Measurements from ENCODE around the gene RASA4B.

DNA sequence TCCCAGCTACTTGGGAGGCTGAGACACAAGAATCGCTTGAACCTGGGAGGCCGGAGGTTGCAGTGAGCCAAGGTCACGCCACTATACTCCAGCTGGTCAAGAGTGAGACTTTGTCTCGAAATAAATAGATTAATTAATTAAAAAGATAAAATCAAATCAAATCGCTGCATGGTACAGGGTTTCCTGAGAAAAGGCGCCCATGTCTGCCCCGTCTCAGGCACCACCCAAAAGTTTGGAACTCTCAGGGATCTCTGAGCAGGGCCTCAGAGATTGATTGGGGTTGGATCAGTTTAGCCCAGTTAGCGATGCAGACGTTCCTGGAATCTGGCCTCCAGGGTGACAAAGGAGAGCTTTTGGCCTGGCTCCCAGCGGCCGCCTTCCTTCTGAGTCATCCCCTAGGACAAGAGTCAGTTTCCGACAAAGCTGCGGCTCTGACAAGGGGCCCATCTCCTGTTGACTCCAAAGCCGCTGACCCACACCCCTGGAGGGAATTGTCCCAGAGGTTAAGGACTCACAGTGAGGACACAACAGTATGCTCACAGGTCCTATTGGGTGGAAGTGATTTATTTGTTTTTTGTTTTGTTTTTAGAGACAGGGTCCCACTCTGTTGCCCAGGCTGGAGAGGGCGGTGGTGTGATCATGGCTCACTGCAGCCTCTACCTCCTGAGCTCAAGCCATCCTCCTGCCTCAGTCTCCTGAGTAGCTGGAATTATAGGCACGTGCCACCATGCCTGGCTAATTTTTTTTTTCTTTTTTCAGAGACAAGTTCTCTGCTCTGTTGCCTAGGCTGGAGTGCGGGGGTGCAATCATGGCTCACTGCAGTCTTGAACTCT, 77.4 kb downstream of the RASA4B start:
- TF ChIP-seq, protein P1, sequence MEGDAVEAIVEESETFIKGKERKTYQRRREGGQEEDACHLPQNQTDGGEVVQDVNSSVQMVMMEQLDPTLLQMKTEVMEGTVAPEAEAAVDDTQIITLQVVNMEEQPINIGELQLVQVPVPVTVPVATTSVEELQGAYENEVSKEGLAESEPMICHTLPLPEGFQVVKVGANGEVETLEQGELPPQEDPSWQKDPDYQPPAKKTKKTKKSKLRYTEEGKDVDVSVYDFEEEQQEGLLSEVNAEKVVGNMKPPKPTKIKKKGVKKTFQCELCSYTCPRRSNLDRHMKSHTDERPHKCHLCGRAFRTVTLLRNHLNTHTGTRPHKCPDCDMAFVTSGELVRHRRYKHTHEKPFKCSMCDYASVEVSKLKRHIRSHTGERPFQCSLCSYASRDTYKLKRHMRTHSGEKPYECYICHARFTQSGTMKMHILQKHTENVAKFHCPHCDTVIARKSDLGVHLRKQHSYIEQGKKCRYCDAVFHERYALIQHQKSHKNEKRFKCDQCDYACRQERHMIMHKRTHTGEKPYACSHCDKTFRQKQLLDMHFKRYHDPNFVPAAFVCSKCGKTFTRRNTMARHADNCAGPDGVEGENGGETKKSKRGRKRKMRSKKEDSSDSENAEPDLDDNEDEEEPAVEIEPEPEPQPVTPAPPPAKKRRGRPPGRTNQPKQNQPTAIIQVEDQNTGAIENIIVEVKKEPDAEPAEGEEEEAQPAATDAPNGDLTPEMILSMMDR (IDR thresholded peaks at IDR 0.05): no peak
- TF ChIP-seq POLR2A (IDR thresholded peaks at IDR 0.05) (no peak), POLR2AphosphoS5 (IDR thresholded peaks at IDR 0.05) (no peak), EP300 (IDR thresholded peaks at IDR 0.05) (no peak)

Data from upper lobe of left lung (tissue), 4 donors.